GM12878 (cell line): Measurements from ENCODE around the gene ERCC5. TPM values are rescaled to one million over a fixed set of nuclear protein-coding genes. Genes with fewer than 3 reads are reported as not detected.

ENCODE experiments used
- ATAC-seq: fragments of 200-7000 bp; cut with Tn5 transposase; 3 replicates; pipeline ENCODE4 v1.9.1; 2020; ENCODE audit warnings: mild to moderate bottlenecking, moderate library complexity
- BruUV-seq: library from RNA; stranded (reverse); fragments of 400-500 nt; replicated peaks from 2 replicates; lab custom pipeline; 2021; lab: Mats Ljungman, UMichigan
- CTCF ChIA-PET: fragments of 300-600 bp; sonication (Branson Sonifier 250); formaldehyde crosslinking; extraction: SDS; loops from one replicate; lab custom pipeline; 2021; ENCODE audit warnings: inconsistent platforms; lab: Yijun Ruan, JAX
- POLR2A ChIA-PET: fragments of 350-600 bp; formaldehyde crosslinking; extraction: SDS; loops from one replicate; lab custom pipeline; 2021; ENCODE audit warnings: inconsistent platforms; lab: Charles Lee
- RAD21 ChIA-PET: fragments of 300-600 bp; sonication (Branson Sonifier 250); formaldehyde crosslinking; loops from one replicate; lab custom pipeline; 2023; ENCODE audit warnings: antibody characterized with exemption; ENCODE audit not compliant: unreplicated experiment; lab: Charles Lee
- SMC1A ChIA-PET: fragments of 300-600 bp; sonication (Branson Sonifier 250); formaldehyde crosslinking; loops from one replicate; lab custom pipeline; 2023; ENCODE audit not compliant: unreplicated experiment, uncharacterized antibody; lab: Charles Lee
- DNase-seq: peaks from one replicate; pipeline ENCODE4 v3.0.0-alpha.2; 2011; ENCODE audit warnings: low read depth, low spot score
- FAIRE-seq: peaks from 3 replicates; lab custom pipeline; 2011; peaks lifted over from hg19 to GRCh38; lab: Jason Lieb, UNC
- H2AFZ ChIP-seq: 2 replicates; pipeline ENCODE4 v1.6.0; 2011; ENCODE audit warnings: low read depth, low read length, control low read depth; ENCODE audit not compliant: control insufficient read depth
- H3K27ac ChIP-seq: 2 replicates; pipeline ENCODE4 v1.5.1; 2011; ENCODE audit warnings: control low read depth; ENCODE audit not compliant: control insufficient read depth, insufficient read depth
- H3K27me3 ChIP-seq, 2 experiments: replicated peaks in 1 of 2; 2 replicates each; pipeline versions ENCODE4 v1.6.0 to v1.6.1; 2011; ENCODE audit warnings: low read length in 1 of 2; ENCODE audit not compliant: control insufficient read depth in 2 of 2, insufficient read depth in 2 of 2
- H3K36me3 ChIP-seq, 2 experiments: 2 replicates each; pipeline ENCODE4 v1.5.1; 2011; ENCODE audit warnings: low read length in 1 of 2; ENCODE audit not compliant: control insufficient read depth in 2 of 2, insufficient read depth in 2 of 2
- H3K4me1 ChIP-seq: 2 replicates; pipeline ENCODE4 v1.6.1; 2011; ENCODE audit warnings: mild to moderate bottlenecking, low read length, moderate library complexity, mixed read lengths; ENCODE audit not compliant: control insufficient read depth, insufficient read depth
- H3K4me2 ChIP-seq: 2 replicates; pipeline ENCODE4 v1.6.0; 2011; ENCODE audit warnings: control low read depth; ENCODE audit not compliant: control insufficient read depth, insufficient read depth
- H3K4me3 ChIP-seq: fragments of 200-600 bp; sonication (generic); 2 replicates; pipeline ENCODE4 v1.5.1; 2016
- H3K79me2 ChIP-seq: 2 replicates; pipeline ENCODE4 v1.6.0; 2011; ENCODE audit warnings: low read length; ENCODE audit not compliant: control insufficient read depth, insufficient read depth
- H3K9ac ChIP-seq: 2 replicates; pipeline ENCODE4 v1.8.0; 2011; ENCODE audit warnings: low read length, control low read depth, mixed read lengths; ENCODE audit not compliant: control insufficient read depth, insufficient read depth
- H3K9me3 ChIP-seq: replicated peaks from 3 replicates; pipeline ENCODE4 v1.5.1; 2011; ENCODE audit warnings: mild to moderate bottlenecking, low read length; ENCODE audit not compliant: control insufficient read depth, insufficient read depth
- H4K20me1 ChIP-seq: 2 replicates; pipeline ENCODE4 v1.6.0; 2011; ENCODE audit not compliant: control insufficient read depth, insufficient read depth
- ASH2L ChIP-seq: fragments of 300-600, 200-600 bp; sonication (generic); IDR thresholded peaks from 2 replicates; pipeline ENCODE4 v1.6.1; 2017; ENCODE audit warnings: low read depth, mild to moderate bottlenecking, borderline replicate concordance
- CEBPB ChIP-seq, 2 experiments: fragments of 150-350 bp in 1 of 2; IDR thresholded peaks; 2 replicates each; pipeline ENCODE4 v1.6.1; 2012 to 2014; ENCODE audit warnings: low read depth in 2 of 2, low read length in 2 of 2, borderline replicate concordance in 1 of 2, inconsistent platforms in 1 of 2
- MTA2 ChIP-seq: fragments of 450-650 bp; IDR thresholded peaks from 2 replicates; pipeline ENCODE4 v1.6.1; 2016; ENCODE audit warnings: low read depth, mild to moderate bottlenecking, moderate library complexity
- PML ChIP-seq: IDR thresholded peaks from 2 replicates; pipeline ENCODE4 v1.6.1; 2012; ENCODE audit warnings: low read length, inconsistent platforms
- RUNX3 ChIP-seq: IDR thresholded peaks from 2 replicates; pipeline ENCODE4 v1.6.1; 2012; ENCODE audit warnings: low read length, inconsistent platforms
- SIN3A ChIP-seq: IDR thresholded peaks from 2 replicates; pipeline ENCODE4 v1.6.1; 2012; ENCODE audit warnings: low read depth, low read length, improper control_type of control experiment
- STAT1 ChIP-seq: fragments of 450-650 bp; conservative IDR thresholded peaks from 2 replicates; pipeline ENCODE4 v1.6.1; 2014; ENCODE audit warnings: antibody characterized with exemption, mild to moderate bottlenecking
- ZNF622 ChIP-seq: fragments of 450-650 bp; IDR thresholded peaks from 2 replicates; pipeline ENCODE4 v1.6.1; 2017; ENCODE audit warnings: mild to moderate bottlenecking, inconsistent platforms
- WGBS: methylation state at CpG from one replicate; pipeline ENCODE4 v1.1.6; 2016; ENCODE audit warnings: low lambda C conversion rate; ENCODE audit not compliant: insufficient replicate concordance, insufficient coverage; ENCODE audit errors: missing lambda C conversion rate; 5-methylcytosine and 5-hydroxymethylcytosine counted together
- in situ Hi-C: fragments of 300-500 bp; cut with MboI; formaldehyde crosslinking; loops from 9 replicates; pipeline ENCODE4 v1.14.3; 2018; ENCODE audit warnings: mixed read lengths
- intact Hi-C: fragments of 100-400 bp; cut with micrococcal nuclease; formaldehyde crosslinking; loops from one replicate; pipeline ENCODE4 v1.14.2; 2022; ENCODE audit not compliant: unreplicated experiment
- polyA plus RNA-seq, 11 experiments: library from polyadenylated mRNA; depleted of rRNA in 4 of 11; unstranded in 6 of 11; stranded (reverse) in 5 of 11; fragments of >200 nt; fragmentation: Nextera tagmentation in 4 of 11; fragmentation: Illumina TruSeq in 1 of 11; extraction: Ambion mirVana in 4 of 11; extraction: Trizol in 1 of 11; gene quantifications; 1 replicate in 1 of 11; 2 replicates in 10 of 11; pipeline versions ENCODE4 v1.2.1 to v1.2.3, GENCODE V29; 2011 to 2016; ENCODE audit warnings: inconsistent platforms in 2 of 11, missing spikeins in 2 of 11, low read depth in 1 of 11
- total RNA-seq, 4 experiments: library from RNA; depleted of rRNA in 3 of 4; stranded (reverse); fragments of >200 nt in 3 of 4; fragmentation: Illumina TruSeq in 1 of 4; extraction: Trizol in 1 of 4; gene quantifications; 2 replicates each; pipeline versions ENCODE4 v1.2.1 to v1.2.3, GENCODE V29; 2013 to 2021
- TF ChIP-seq, protein P1 (sequence below): fragments of 450-650 bp; formaldehyde crosslinking; IDR thresholded peaks from 2 replicates; pipeline ENCODE4 v1.4.0; 2022; ENCODE audit warnings: mild to moderate bottlenecking, moderate library complexity
- TF ChIP-seq, protein P2 (sequence below): IDR thresholded peaks from 2 replicates; pipeline ENCODE4 v1.6.1; 2011; ENCODE audit warnings: low read depth, low read length, improper control_type of control experiment, borderline replicate concordance

Gene ERCC5
- total and polyA plus RNA-seq, 10 of the 15 experiments (the other 5 are each of a cell fraction or from before 2014, with no cell fraction given), result 11.7 to 59.2 (median 41.6) TPM

DNA sequence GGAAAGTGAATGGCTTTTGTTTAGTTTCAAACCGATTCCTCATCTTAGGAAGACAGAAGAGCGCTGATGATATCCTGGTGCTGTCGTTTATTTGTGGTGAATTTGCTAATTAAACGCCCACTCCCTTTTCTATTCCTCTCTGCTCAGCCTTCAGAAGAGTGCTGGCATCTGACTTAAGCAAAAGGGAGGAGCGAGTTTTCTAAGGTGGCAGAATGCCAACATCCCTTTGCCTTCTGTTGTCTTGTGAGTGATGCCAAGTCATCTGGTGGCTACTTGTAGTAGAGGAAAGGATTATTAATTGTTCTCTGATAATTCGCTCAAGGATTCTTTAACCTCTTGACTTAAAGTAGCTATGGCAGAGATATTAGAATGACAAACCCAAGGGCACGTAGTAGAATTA lies 68.1 kb downstream of the ERCC5 start:
- CTCF ChIA-PET, result interaction anchor here (0.7 to 4.7 kb wide), 8 partner anchors 8 to 274 kb away, joined by 3 to 16 read pairs (median 6); no protein-coding TSS in a partner anchor
- intact Hi-C loops, result loop anchor here (10.0 kb wide), 3 partner anchors 371 to 1131 kb away; no protein-coding TSS in a partner anchor
- POLR2A ChIA-PET, result no interaction called here

DNA sequence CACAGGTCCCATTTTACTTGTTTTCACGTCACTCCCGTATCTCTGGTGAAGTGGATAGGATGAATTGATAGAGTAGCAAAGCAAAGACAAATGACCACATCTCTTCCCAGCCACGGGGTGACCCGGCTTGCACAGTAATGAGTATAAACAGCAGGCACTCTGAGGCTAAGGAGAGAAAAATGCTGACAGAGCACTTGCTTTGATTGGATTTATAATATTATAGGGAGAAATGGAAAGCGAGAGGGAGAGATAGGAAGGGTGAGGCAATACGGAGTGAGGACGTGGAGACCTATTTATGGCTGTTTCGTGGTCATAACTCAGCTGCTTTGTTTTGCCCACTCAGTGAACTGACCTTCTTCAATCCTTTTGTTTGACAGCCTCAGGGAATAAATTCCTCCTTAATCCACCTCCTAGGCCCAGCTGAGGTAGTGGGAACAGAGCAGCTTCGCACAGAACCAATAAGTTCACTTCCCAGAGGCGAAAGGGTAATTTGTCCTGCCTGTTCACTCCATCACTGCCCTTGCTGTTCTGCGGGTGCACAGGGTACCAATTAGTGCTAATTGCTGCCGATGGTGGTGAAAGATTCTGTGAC lies 68.6 kb downstream of the ERCC5 start:
- intact Hi-C loops, result loop anchor here (10.0 kb wide), 3 partner anchors 370 to 1130 kb away; no protein-coding TSS in a partner anchor
- 89% methylated on average over 12 of the region's 12 CpGs for WGBS
- DNase-seq, result no peak
- no peaks in the 10 kb centered on the region for H3K79me2 ChIP-seq
- H3K36me3 ChIP-seq, result no peaks in the 10 kb centered on the region
- H3K27ac ChIP-seq, result no peak overlapping the region
- H4K20me1 ChIP-seq, result no peaks in the 10 kb centered on the region
- no TSS peak for BruUV-seq
- ATAC-seq, result no peak
- no peak overlapping the region for H2AFZ ChIP-seq
- H3K9ac ChIP-seq, result no peak overlapping the region
- ChIA-PET CTCF (interaction anchor here (0.7 to 4.7 kb wide), 5 partner anchors 9 to 274 kb away, joined by 5 to 16 read pairs (median 7); no protein-coding TSS in a partner anchor), RAD21 (interaction anchor here (1.4 to 3.9 kb wide), 5 partner anchors 10 to 227 kb away, joined by 3 to 20 read pairs (median 6); no protein-coding TSS in a partner anchor), POLR2A (no interaction called here), SMC1A (interaction anchor here (1.1 to 6.0 kb wide), 9 partner anchors 12 to 288 kb away, joined by 3 to 39 read pairs (median 4); no protein-coding TSS in a partner anchor)
- no peak overlapping the region for H3K4me2 ChIP-seq
- H3K4me1 ChIP-seq, result no peaks in the 10 kb centered on the region
- FAIRE-seq, result no peak
- no peaks in the 10 kb centered on the region; the same call in 1 of the 3 replicates for H3K9me3 ChIP-seq
- in situ Hi-C loops, result no loop called here
- H3K4me3 ChIP-seq, result no peak overlapping the region
- no peaks in the 10 kb centered on the region for H3K27me3 ChIP-seq
- TF ChIP-seq STAT1 (no peak), ASH2L (no peak), SIN3A (no peak), CEBPB (IDR thresholded peaks at IDR 0.05; ENCODE audit: borderline replicate concordance in 1 of 2, low read depth in 2 of 2, low read length in 2 of 2) (no peak), PML (no peak), RUNX3 (no peak)
- TF ChIP-seq, protein P1, sequence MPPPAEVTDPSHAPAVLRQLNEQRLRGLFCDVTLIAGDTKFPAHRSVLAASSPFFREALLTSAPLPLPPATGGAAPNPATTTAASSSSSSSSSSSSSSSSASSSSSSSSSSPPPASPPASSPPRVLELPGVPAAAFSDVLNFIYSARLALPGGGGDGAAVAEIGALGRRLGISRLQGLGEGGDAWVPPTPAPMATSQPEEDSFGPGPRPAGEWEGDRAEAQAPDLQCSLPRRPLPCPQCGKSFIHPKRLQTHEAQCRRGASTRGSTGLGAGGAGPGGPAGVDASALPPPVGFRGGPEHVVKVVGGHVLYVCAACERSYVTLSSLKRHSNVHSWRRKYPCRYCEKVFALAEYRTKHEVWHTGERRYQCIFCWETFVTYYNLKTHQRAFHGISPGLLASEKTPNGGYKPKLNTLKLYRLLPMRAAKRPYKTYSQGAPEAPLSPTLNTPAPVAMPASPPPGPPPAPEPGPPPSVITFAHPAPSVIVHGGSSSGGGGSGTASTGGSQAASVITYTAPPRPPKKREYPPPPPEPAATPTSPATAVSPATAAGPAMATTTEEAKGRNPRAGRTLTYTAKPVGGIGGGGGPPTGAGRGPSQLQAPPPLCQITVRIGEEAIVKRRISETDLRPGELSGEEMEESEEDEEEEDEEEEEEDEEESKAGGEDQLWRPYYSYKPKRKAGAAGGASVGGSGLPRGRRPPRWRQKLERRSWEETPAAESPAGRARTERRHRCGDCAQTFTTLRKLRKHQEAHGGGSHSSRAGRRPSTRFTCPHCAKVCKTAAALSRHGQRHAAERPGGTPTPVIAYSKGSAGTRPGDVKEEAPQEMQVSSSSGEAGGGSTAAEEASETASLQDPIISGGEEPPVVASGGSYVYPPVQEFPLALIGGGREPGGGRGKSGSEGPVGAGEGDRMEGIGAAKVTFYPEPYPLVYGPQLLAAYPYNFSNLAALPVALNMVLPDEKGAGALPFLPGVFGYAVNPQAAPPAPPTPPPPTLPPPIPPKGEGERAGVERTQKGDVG (CRISPR knock-in tag), result no peak

More for the DNA sequence above, 68.1 kb downstream of the ERCC5 start:
- DNase-seq (no peak), ATAC-seq (no peak)
- Histone ChIP-seq H3K9ac (no peak overlapping the region), H3K4me1 (no peaks in the 10 kb centered on the region), H2AFZ (no peak overlapping the region; the same call in 1 of the 2 replicates), H3K4me2 (no peak overlapping the region), H3K9me3 (no peaks in the 10 kb centered on the region; the same call in 1 of the 3 replicates)
- SMC1A ChIA-PET, result interaction anchor here (0.8 to 2.5 kb wide), 8 partner anchors 8 to 279 kb away, joined by 3 to 12 read pairs (median 4); no protein-coding TSS in a partner anchor
- TF ChIP-seq, protein P2, sequence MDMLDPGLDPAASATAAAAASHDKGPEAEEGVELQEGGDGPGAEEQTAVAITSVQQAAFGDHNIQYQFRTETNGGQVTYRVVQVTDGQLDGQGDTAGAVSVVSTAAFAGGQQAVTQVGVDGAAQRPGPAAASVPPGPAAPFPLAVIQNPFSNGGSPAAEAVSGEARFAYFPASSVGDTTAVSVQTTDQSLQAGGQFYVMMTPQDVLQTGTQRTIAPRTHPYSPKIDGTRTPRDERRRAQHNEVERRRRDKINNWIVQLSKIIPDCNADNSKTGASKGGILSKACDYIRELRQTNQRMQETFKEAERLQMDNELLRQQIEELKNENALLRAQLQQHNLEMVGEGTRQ, result no peak
- TF ChIP-seq MTA2 (no peak), ZNF622 (no peak)
- TF ChIP-seq, all 136 proteins: peak for 0
- no peak overlapping the region for H3K27ac ChIP-seq
- no peaks in the 10 kb centered on the region for H3K27me3 ChIP-seq
- H4K20me1 ChIP-seq, result no peaks in the 10 kb centered on the region
- no peaks in the 10 kb centered on the region for H3K36me3 ChIP-seq
- WGBS, result 53% methylated on average over 7 of the region's 7 CpGs
- RAD21 ChIA-PET, result interaction anchor here (1.4 to 3.9 kb wide), 4 partner anchors 9 to 228 kb away, joined by 3 to 20 read pairs (median 4); no protein-coding TSS in a partner anchor
- no peak for FAIRE-seq
- H3K4me3 ChIP-seq, result no peak overlapping the region
- in situ Hi-C loops, result no loop called here
- H3K79me2 ChIP-seq, result no peaks in the 10 kb centered on the region
- BruUV-seq, result no TSS peak
